Colonic mucosa (tissue), 4 donors: Measurements from ENCODE around the gene GTPBP3. TPM values are rescaled to one million over a fixed set of nuclear protein-coding genes. Genes with fewer than 3 reads are reported as not detected.

ENCODE experiments used
- DNase-seq: peaks from one replicate; pipeline ENCODE4 v3.0.0-alpha.2; 2020
- H3K27ac ChIP-seq: fragments of 200-600 bp; one replicate; pipeline ENCODE4 v1.8.0; 2021
- H3K27me3 ChIP-seq: fragments of 200-600 bp; one replicate; pipeline ENCODE4 v1.8.0; 2021
- H3K36me3 ChIP-seq: fragments of 200-600 bp; one replicate; pipeline ENCODE4 v1.8.0; 2021
- H3K4me1 ChIP-seq: fragments of 200-600 bp; one replicate; pipeline ENCODE4 v1.8.0; 2021; ENCODE audit warnings: mild to moderate bottlenecking
- H3K4me3 ChIP-seq: fragments of 200-600 bp; one replicate; pipeline ENCODE4 v1.8.0; 2021
- H3K9ac ChIP-seq, 2 donors: one replicate each; pipeline ENCODE4 v1.7.0; 2013; ENCODE audit warnings: control low read depth in 2 of 2, low read depth in 2 of 2, low read length in 2 of 2
- H3K9me3 ChIP-seq: fragments of 200-600 bp; one replicate; pipeline ENCODE4 v1.8.0; 2021
- CTCF ChIP-seq: fragments of 200-600 bp; IDR thresholded peaks from one replicate; pipeline ENCODE4 v1.8.0; 2022; ENCODE audit warnings: antibody characterized with exemption, mild to moderate bottlenecking
- intact Hi-C: fragments of 100-400 bp; cut with DNase I; formaldehyde crosslinking; loops from one replicate; pipeline ENCODE4 v1.14.1; 2022
- total RNA-seq, 2 donors: library from RNA; stranded (reverse); fragmentation: NEBNext Ultra II Directional in 1 of 2; extraction: Animal tissue kit (Norgen Biotek cat#: 25700) in 1 of 2; gene quantifications; one replicate each; pipeline ENCODE4 v1.2.1, GENCODE V29; 2021
- donor health status: healthy.
- donor health status: DM: no; HTN: no; CAD: no.
- donor health status: DM: no; HTN: no; CAD: no.

Gene GTPBP3
- total RNA-seq, 2 donors from 2014 or later, result 15.4 to 26.9 TPM

- intact Hi-C loops, result loop anchor here (2.0 kb wide), 1 partner anchor 29 kb away; the partner anchor contains the start of gene ANO8
- H3K9ac ChIP-seq, result peak within 1 kb of the TSS; percentile 72 to 94
Observed at GRCh38 chr19:17305517-17306284, 31.7 kb upstream of the GTPBP3 start, which contains the start of gene MRPL34. Gene MRPL34 (plus strand): TSS chr19:17305872. CDS start chr19:17305893, 21 bp downstream.

GRCh38 chr19:17306285-17306714, 31.1 kb upstream of the GTPBP3 start:
- Histone ChIP-seq H3K27me3 (no peaks in the 10 kb centered on the region), H3K4me1 (peaks cover 24% of the 10 kb centered on the region), H3K4me3 (peak overlapping the region; percentile 72), H3K9ac (peak overlapping the region; percentile 72 to 94), H3K9me3 (no peaks in the 10 kb centered on the region), H3K27ac (peak overlapping the region; percentile 93), H3K36me3 (no peaks in the 10 kb centered on the region)
- DNase-seq, result no peak
- intact Hi-C loops, result no loop called here
- TF ChIP-seq CTCF, result no peak

More at GRCh38 chr19:17305517-17306284, 31.7 kb upstream of the GTPBP3 start, which contains the start of gene MRPL34:
- H3K9me3 ChIP-seq, result no peaks in the 10 kb centered on the region
- DNase-seq, result peak; percentile 97
- peaks cover 22% of the 10 kb centered on the region for H3K4me1 ChIP-seq
- H3K36me3 ChIP-seq, result no peaks in the 10 kb centered on the region
- H3K27me3 ChIP-seq, result no peaks in the 10 kb centered on the region
- H3K27ac ChIP-seq, result peak within 1 kb of the TSS; percentile 93
- TF ChIP-seq CTCF, result peak; percentile 63
- H3K4me3 ChIP-seq, result peak within 1 kb of the TSS; percentile 72

GRCh38 chr19:17307876-17308377, 29.4 kb upstream of the GTPBP3 start:
- H3K27ac ChIP-seq, result no peak overlapping the region

GRCh38 chr19:17309198-17309964, 28.0 kb upstream of the GTPBP3 start, which contains the start of gene DDA1:
Gene DDA1 (plus strand): TSS chr19:17309563. CDS start chr19:17309655, 92 bp downstream.
- peak; percentile 99 for DNase-seq
- intact Hi-C loops, result no loop called here

More at GRCh38 chr19:17307876-17308377, 29.4 kb upstream of the GTPBP3 start:
- Histone ChIP-seq H3K9me3 (no peaks in the 10 kb centered on the region), H3K4me1 (peaks cover 18% of the 10 kb centered on the region), H3K4me3 (no peak overlapping the region), H3K27me3 (no peaks in the 10 kb centered on the region), H3K36me3 (no peaks in the 10 kb centered on the region), H3K9ac (no peak overlapping the region)
- TF ChIP-seq CTCF, result no peak
- no peak for DNase-seq
- intact Hi-C loops, result no loop called here

More at GRCh38 chr19:17309198-17309964, 28.0 kb upstream of the GTPBP3 start, which contains the start of gene DDA1:
- no peaks in the 10 kb centered on the region for H3K36me3 ChIP-seq
- peak within 1 kb of the TSS; percentile 73 to 94 for H3K9ac ChIP-seq
- H3K27me3 ChIP-seq, result no peaks in the 10 kb centered on the region
- peak within 1 kb of the TSS; percentile 74 for H3K4me3 ChIP-seq
- no peaks in the 10 kb centered on the region for H3K9me3 ChIP-seq
- H3K27ac ChIP-seq, result peak within 1 kb of the TSS; percentile 60
- H3K4me1 ChIP-seq, result peaks cover 14% of the 10 kb centered on the region
- TF ChIP-seq CTCF, result no peak
